IMR-90 (cell line): Measurements from ENCODE around the gene UNC50.

ENCODE experiments used
- BHLHE40 ChIP-seq: fragments of 150-350 bp; IDR thresholded peaks from 2 replicates; pipeline ENCODE4 v1.6.1; 2016; ENCODE audit warnings: mild to moderate bottlenecking, low read depth, low read length
- CEBPB ChIP-seq: IDR thresholded peaks from 2 replicates; pipeline ENCODE4 v1.6.1; 2012; ENCODE audit warnings: low read depth, low read length, improper control_type of control experiment
- CHD1 ChIP-seq: IDR thresholded peaks from 2 replicates; pipeline ENCODE4 v1.6.1; 2012; ENCODE audit warnings: low read depth, low read length, improper control_type of control experiment
- CTCF ChIP-seq: conservative IDR thresholded peaks from 2 replicates; pipeline ENCODE4 v1.5.1; 2012; ENCODE audit warnings: mild to moderate bottlenecking, low read depth, low read length, improper control_type of control experiment
- FOS ChIP-seq: fragments of 150-350 bp; IDR thresholded peaks from 2 replicates; pipeline ENCODE4 v1.6.1; 2016; ENCODE audit warnings: low read depth, low read length
- MAFK ChIP-seq: IDR thresholded peaks from 2 replicates; pipeline ENCODE4 v1.6.1; 2012; ENCODE audit warnings: low read depth, low read length, improper control_type of control experiment
- POLR2A ChIP-seq: IDR thresholded peaks from 2 replicates; pipeline ENCODE4 v1.6.1; 2012; ENCODE audit warnings: mild to moderate bottlenecking, low read depth, low read length
- RAD21 ChIP-seq: IDR thresholded peaks from 2 replicates; pipeline ENCODE4 v1.6.1; 2012; ENCODE audit warnings: low read length, improper control_type of control experiment
- RCOR1 ChIP-seq: IDR thresholded peaks from 2 replicates; pipeline ENCODE4 v1.6.1; 2012; ENCODE audit warnings: mild to moderate bottlenecking, low read length, improper control_type of control experiment; ENCODE audit not compliant: insufficient replicate concordance
- RFX5 ChIP-seq: IDR thresholded peaks from 2 replicates; pipeline ENCODE4 v1.8.0; 2012; ENCODE audit warnings: low read depth, mild to moderate bottlenecking, low read length, moderate library complexity
- SMC3 ChIP-seq: fragments of 150-350 bp; IDR thresholded peaks from 2 replicates; pipeline ENCODE4 v1.6.1; 2016; ENCODE audit warnings: low read depth, mild to moderate bottlenecking, antibody characterized with exemption, low read length, moderate library complexity
- USF2 ChIP-seq: fragments of 150-350 bp; IDR thresholded peaks from 2 replicates; pipeline ENCODE4 v1.6.1; 2017; ENCODE audit warnings: mild to moderate bottlenecking, antibody characterized with exemption, low read length, low read depth

- TF ChIP-seq CTCF, result no peak
- TF ChIP-seq POLR2A, result no peak
- no peak for TF ChIP-seq RFX5
- TF ChIP-seq RAD21, result no peak
- TF ChIP-seq FOS, result no peak
- TF ChIP-seq RCOR1, result no peak
- TF ChIP-seq BHLHE40, result no peak
- TF ChIP-seq CHD1, result no peak
- TF ChIP-seq SMC3, result no peak
- TF ChIP-seq MAFK, result no peak
- TF ChIP-seq USF2, result no peak
- no peak for TF ChIP-seq CEBPB
Observed at GRCh38 chr2:98565286-98565860, 43.0 kb upstream of the UNC50 start.
